ENCODE results near the gene KCNK15.

DNA sequence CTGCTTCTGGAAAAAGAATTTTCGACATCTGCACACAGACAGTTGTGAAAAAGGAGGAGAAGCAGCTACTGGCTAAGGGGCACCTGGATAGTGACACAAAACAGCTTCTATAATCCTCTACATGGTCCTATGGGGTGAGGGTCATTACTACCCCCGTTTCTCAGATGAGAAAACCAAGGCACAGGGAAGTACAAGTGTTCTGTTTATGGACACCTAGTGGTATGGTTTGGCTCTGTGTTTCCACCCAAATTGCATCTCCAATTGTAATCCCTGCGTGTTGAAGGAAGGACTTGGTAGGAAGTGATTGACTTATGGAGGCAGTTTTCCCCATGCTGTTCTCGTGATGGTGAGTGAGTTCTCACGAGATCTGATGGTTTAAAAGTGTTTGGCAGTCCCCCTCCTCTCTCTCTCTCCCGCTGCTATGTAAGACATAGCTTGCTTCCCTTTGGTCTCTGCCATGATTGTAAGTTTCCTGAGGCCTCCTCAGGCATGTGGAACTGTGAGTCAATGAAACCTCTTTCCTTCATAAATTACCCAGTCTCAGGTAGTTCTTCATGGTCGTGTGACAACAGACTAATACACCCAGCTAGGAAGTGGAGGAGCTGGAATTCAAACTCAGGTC, 2.5 kb upstream of the KCNK15 start:
- no peak for TF ChIP-seq POLR2AphosphoS5 (IDR thresholded peaks at IDR 0.05)
- TF ChIP-seq, protein P1, sequence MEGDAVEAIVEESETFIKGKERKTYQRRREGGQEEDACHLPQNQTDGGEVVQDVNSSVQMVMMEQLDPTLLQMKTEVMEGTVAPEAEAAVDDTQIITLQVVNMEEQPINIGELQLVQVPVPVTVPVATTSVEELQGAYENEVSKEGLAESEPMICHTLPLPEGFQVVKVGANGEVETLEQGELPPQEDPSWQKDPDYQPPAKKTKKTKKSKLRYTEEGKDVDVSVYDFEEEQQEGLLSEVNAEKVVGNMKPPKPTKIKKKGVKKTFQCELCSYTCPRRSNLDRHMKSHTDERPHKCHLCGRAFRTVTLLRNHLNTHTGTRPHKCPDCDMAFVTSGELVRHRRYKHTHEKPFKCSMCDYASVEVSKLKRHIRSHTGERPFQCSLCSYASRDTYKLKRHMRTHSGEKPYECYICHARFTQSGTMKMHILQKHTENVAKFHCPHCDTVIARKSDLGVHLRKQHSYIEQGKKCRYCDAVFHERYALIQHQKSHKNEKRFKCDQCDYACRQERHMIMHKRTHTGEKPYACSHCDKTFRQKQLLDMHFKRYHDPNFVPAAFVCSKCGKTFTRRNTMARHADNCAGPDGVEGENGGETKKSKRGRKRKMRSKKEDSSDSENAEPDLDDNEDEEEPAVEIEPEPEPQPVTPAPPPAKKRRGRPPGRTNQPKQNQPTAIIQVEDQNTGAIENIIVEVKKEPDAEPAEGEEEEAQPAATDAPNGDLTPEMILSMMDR (IDR thresholded peaks at IDR 0.05 in 8 of 11, conservative IDR thresholded peaks at IDR 0.05 in 3 of 11): no peak
